Fibroblast of pulmonary artery (primary cell): Measurements from ENCODE around the gene OXGR1.
A peak's percentile ranks its signal among the peaks of the same experiment; 100 is the strongest.

ENCODE experiments used
- DNase-seq: peaks from one replicate; pipeline ENCODE4 v3.0.0-alpha.2; 2010; ENCODE audit warnings: low read depth
- H3K4me3 ChIP-seq: replicated peaks from 2 replicates; pipeline ENCODE4 v1.5.1; 2011; ENCODE audit warnings: low read depth, mild to moderate bottlenecking, control low read depth, low read length, moderate library complexity
- CTCF ChIP-seq: IDR thresholded peaks from 2 replicates; pipeline ENCODE4 v1.5.1; 2011; ENCODE audit warnings: mild to moderate bottlenecking, control low read depth, low read length, inconsistent platforms; ENCODE audit errors: missing control alignments

OXGR1 gene

GRCh38 chr13:97004096-97004876 is 10.0 kb upstream of the OXGR1 start:
- no peak overlapping the region for H3K4me3 ChIP-seq
- DNase-seq, result peak; percentile 95
- no peak for TF ChIP-seq CTCF

GRCh38 chr13:97003071-97003470 is 8.8 kb upstream of the OXGR1 start:
- H3K4me3 ChIP-seq, result no peak overlapping the region
- peak; percentile 25 for DNase-seq
- TF ChIP-seq CTCF, result no peak

GRCh38 chr13:97002581-97002980 is 8.3 kb upstream of the OXGR1 start:
- no peak for TF ChIP-seq CTCF
- DNase-seq, result peak; percentile 77
- H3K4me3 ChIP-seq, result no peak overlapping the region

GRCh38 chr13:97001636-97002035 is 7.4 kb upstream of the OXGR1 start:
- TF ChIP-seq CTCF, result no peak
- no peak for DNase-seq
- no peak overlapping the region for H3K4me3 ChIP-seq

DNA sequence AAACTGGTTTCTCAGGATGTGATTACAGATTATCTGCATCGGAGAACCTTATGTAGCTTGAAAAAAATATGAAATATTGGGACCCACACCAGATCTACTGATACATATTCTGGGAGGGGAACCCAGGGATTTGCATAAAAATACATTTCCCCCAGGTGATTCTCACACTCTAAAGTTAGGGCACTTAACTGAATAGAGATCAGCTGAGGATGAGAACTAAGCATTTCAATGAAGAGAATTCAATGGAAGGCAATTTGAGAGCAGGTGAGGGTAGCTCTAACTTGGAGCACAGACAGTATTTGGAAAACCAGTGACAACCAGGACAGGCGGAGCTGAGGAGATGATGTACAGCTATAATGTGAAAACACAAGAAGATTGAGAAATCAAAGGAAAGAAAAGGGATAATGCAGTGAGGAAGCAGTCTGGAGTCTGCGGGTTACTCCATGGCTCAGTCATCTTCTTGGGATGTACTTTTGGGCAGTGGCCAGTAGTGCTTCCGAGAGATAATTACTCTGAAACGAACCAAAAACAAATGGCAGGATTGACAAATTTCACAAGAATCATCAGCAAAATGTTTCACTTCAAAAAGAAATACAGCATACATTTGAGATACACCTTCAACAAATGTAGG is 6.1 kb upstream of the OXGR1 start:
- peak; percentile 73 for DNase-seq
- H3K4me3 ChIP-seq, result no peak overlapping the region
- no peak for TF ChIP-seq CTCF

DNA sequence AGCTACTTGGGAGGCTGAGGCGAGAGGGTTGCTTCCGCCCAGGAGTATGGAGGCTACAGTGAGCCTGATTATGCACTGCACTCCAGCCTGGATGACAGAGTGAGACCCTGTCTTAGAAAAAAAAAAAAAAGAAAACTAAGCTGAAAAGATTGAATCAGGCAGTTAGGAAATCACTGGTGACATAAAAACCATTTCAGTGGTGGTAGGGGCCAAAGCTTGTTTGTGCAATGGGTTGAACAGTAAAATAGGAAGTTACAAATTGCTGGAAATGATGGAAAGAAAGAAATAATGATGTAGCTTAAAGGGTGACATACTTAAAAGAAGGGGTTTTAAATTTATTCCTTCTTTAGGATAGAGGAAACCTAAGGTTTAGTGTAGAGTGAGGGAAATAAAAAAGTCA is 4.8 kb upstream of the OXGR1 start:
- no peak overlapping the region for H3K4me3 ChIP-seq
- TF ChIP-seq CTCF, result no peak
- no peak for DNase-seq

DNA sequence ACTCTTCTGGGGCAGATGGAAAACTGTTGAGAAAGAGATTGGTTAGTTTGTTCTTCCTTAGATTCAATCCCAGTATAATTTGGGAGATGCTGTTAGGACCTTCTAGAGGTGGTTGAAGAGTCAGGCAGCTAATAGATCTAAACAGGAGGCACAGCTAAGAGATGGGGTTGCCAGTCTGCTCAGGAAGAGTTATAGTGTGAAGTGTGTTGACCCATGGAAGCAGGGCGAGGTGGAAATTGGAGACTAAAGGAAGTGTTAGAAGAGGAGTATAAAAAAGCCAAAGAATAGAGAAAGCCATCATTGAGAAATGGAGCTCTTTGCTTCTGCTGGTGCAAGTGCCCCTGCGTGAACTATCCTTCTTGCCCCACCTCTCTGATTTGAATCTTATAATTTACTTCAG is 3.8 kb upstream of the OXGR1 start:
- TF ChIP-seq CTCF, result no peak
- no peak overlapping the region for H3K4me3 ChIP-seq
- no peak for DNase-seq
